Activated B cell treated with CpG ODN at 0.5 μM for 24 hours (primary cell): Measurements from ENCODE around the gene TPM2. TPM values are rescaled to one million over a fixed set of nuclear protein-coding genes. Genes with fewer than 3 reads are reported as not detected.
"Not testable (repeated sequence)": the region's sequence is repeated elsewhere in the genome, so short reads cannot be mapped to it uniquely, and the experiment has no call there.

ENCODE experiments used
- ATAC-seq: fragments of 200-7000 bp; cut with Tn5 transposase; one replicate; pipeline ENCODE4 v1.10.0; 2021; ENCODE audit warnings: low read depth, mild to moderate bottlenecking, moderate library complexity
- CTCF ChIA-PET: fragments of 350-600 bp; sonication (Branson Sonifier 250); formaldehyde crosslinking; loops from one replicate; lab custom pipeline; 2021; ENCODE audit warnings: antibody characterized with exemption; lab: Charles Lee
- POLR2A ChIA-PET: fragments of 350-600 bp; sonication (Branson Sonifier 250); formaldehyde crosslinking; loops from one replicate; lab custom pipeline; 2021; ENCODE audit warnings: antibody characterized with exemption; lab: Charles Lee
- DNase-seq: peaks from one replicate; pipeline ENCODE4 v3.0.0; 2022
- H3K27ac Mint-ChIP-seq: one replicate; pipeline ENCODE4 v1.8.0; 2020; ENCODE audit warnings: mixed read lengths
- H3K27me3 Mint-ChIP-seq: one replicate; pipeline ENCODE4 v1.8.0; 2021; ENCODE audit warnings: mixed read lengths
- H3K36me3 Mint-ChIP-seq: one replicate; pipeline ENCODE4 v1.8.0; 2021; ENCODE audit warnings: low read depth, mixed read lengths
- H3K4me1 Mint-ChIP-seq: one replicate; pipeline ENCODE4 v1.8.0; 2021; ENCODE audit warnings: mixed read lengths
- H3K4me3 Mint-ChIP-seq: one replicate; pipeline ENCODE4 v1.8.0; 2020; ENCODE audit warnings: mild to moderate bottlenecking, mixed read lengths
- H3K9me3 Mint-ChIP-seq: one replicate; pipeline ENCODE4 v1.8.0; 2020; ENCODE audit warnings: mixed read lengths
- CTCF ChIP-seq: fragments of 200-600 bp; IDR thresholded peaks from one replicate; pipeline ENCODE4 v1.8.0; 2022; ENCODE audit warnings: antibody characterized with exemption, mild to moderate bottlenecking
- intact Hi-C: fragments of 100-400 bp; cut with micrococcal nuclease; formaldehyde crosslinking; loops from one replicate; pipeline ENCODE4 v1.15.1; 2024
- total RNA-seq: library from RNA; stranded (reverse); gene quantifications from 2 replicates; pipeline ENCODE4 v1.2.3, GENCODE V29; 2022

TPM2 gene
- total RNA-seq, 1 donor from 2014 or later: 2.0 TPM

GRCh38 chr9:35643046-35643445 is 46.7 kb downstream of the TPM2 start:
- peaks cover 89% of the 10 kb centered on the region for H3K4me1 Mint-ChIP-seq
- intact Hi-C loops: no loop called here
- no peak for TF ChIP-seq CTCF
- no peak for ATAC-seq
- H3K36me3 Mint-ChIP-seq: peaks cover 26% of the 10 kb centered on the region
- ChIA-PET CTCF (interaction anchor here (10.1 kb wide), 1 partner anchor 28 kb away, joined by 162 read pairs; the partner anchor contains the start of gene CD72), POLR2A (interaction anchor here (7.2 to 18.0 kb wide), 2 partner anchors 14 to 28 kb away, joined by 112 to 549 read pairs; partner anchors contain the start of genes CCDC107, CD72 and RMRP)
- H3K27ac Mint-ChIP-seq: peak overlapping the region; percentile 69
- no peaks in the 10 kb centered on the region for H3K9me3 Mint-ChIP-seq
- no peak for DNase-seq
- no peak overlapping the region for H3K4me3 Mint-ChIP-seq
- no peaks in the 10 kb centered on the region for H3K27me3 Mint-ChIP-seq

- peaks cover 25% of the 10 kb centered on the region for H3K36me3 Mint-ChIP-seq
- peaks cover 92% of the 10 kb centered on the region for H3K4me1 Mint-ChIP-seq
- ATAC-seq, H3K9me3 Mint-ChIP-seq, intact Hi-C loops, POLR2A ChIA-PET, H3K27me3 Mint-ChIP-seq, DNase-seq: not testable (repeated sequence)
- peak overlapping the region; percentile 51 for H3K4me3 Mint-ChIP-seq
- H3K27ac Mint-ChIP-seq: peak overlapping the region; percentile 85
- CTCF ChIA-PET: interaction anchor here (1.3 to 2.9 kb wide), 2 partner anchors 23 to 25 kb away, joined by 4 to 8 read pairs; no protein-coding TSS in a partner anchor
Observed at GRCh38 chr9:35641478-35641877, 48.2 kb downstream of the TPM2 start.

DNA sequence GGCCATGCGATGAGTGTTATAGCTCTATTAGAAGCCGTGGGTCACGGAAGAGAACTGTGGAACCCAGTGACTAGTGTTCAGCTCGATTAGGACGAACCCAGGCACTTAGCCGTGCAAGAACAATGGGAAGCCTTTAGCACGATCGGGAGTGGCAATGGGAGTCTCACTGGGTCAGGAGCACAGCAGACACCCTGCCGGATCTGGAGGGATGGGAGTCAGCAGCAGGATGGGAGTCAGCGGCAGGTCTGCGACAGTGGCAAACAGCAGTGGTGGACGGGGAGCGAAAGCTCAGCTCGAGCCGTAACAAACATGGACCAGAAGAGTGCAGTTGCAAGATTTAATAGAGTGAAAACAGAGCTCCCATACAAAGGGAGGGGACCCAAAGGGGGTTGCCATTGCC is 49.3 kb downstream of the TPM2 start:
- ATAC-seq, intact Hi-C loops, H3K27me3 Mint-ChIP-seq, H3K4me3 Mint-ChIP-seq, DNase-seq, H3K9me3 Mint-ChIP-seq: not testable (repeated sequence)
- peak overlapping the region; percentile 41 for H3K27ac Mint-ChIP-seq
- ChIA-PET CTCF (interaction anchor here (1.2 to 2.9 kb wide), 6 partner anchors 15 to 29 kb away, joined by 3 to 8 read pairs (median 4); partner anchors contain the start of gene CCDC107), POLR2A (interaction anchor here (0.6 to 3.4 kb wide), 5 partner anchors 10 to 91 kb away, joined by 3 to 55 read pairs (median 7); partner anchors contain the start of genes CCDC107, CD72, CREB3 and RMRP)
- H3K4me1 Mint-ChIP-seq: peaks cover 92% of the 10 kb centered on the region
- peaks cover 20% of the 10 kb centered on the region for H3K36me3 Mint-ChIP-seq

GRCh38 chr9:35639631-35640030 is 50.1 kb downstream of the TPM2 start:
- no peak for ATAC-seq

DNA sequence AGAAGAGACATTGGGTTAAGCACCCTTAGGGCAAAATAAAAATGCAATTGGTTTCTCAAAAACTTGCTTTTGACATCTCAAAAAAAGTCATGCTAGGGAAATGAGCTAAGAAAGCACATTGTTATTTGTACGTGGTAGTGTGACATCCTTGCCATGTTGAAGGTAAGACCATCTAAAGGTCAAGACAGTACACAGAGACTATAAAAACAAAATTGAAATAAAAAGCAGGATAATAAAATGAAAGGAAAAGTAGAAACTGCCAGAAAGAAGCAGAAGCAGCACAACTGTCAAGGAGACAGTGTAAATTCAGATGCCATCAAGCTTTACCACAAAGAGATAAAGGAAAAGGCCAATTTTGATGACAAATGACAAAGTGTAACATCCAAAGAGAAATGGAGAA is 50.5 kb downstream of the TPM2 start:
- H3K9me3 Mint-ChIP-seq, ATAC-seq, intact Hi-C loops, DNase-seq, H3K27me3 Mint-ChIP-seq: not testable (repeated sequence)
- POLR2A ChIA-PET: interaction anchor here (0.7 to 3.4 kb wide), 7 partner anchors 11 to 205 kb away, joined by 3 to 55 read pairs (median 7); partner anchors contain the start of genes CCDC107, CD72, CREB3 and RMRP
- Mint-ChIP-seq H3K4me1 (peaks cover 92% of the 10 kb centered on the region), H3K36me3 (peaks cover 14% of the 10 kb centered on the region), H3K4me3 (peak overlapping the region; percentile 45), H3K27ac (peak overlapping the region; percentile 94)
- CTCF ChIA-PET: interaction anchor here (0.7 to 2.9 kb wide), 4 partner anchors 19 to 104 kb away, joined by 3 to 8 read pairs (median 4); partner anchors contain the start of gene CCDC107

More at GRCh38 chr9:35639631-35640030, 50.1 kb downstream of the TPM2 start:
- intact Hi-C loops: no loop called here
- Mint-ChIP-seq H3K4me3 (peak overlapping the region; percentile 45), H3K9me3 (no peaks in the 10 kb centered on the region), H3K36me3 (peaks cover 18% of the 10 kb centered on the region), H3K27me3 (no peaks in the 10 kb centered on the region), H3K27ac (peak overlapping the region; percentile 94), H3K4me1 (peaks cover 92% of the 10 kb centered on the region)
- ChIA-PET POLR2A (interaction anchor here (1.2 to 3.4 kb wide), 5 partner anchors 11 to 92 kb away, joined by 3 to 55 read pairs (median 7); partner anchors contain the start of genes CCDC107, CD72, CREB3 and RMRP), CTCF (interaction anchor here (0.7 to 2.9 kb wide), 7 partner anchors 14 to 103 kb away, joined by 3 to 8 read pairs (median 3); partner anchors contain the start of gene CCDC107)
- no peak for DNase-seq
- TF ChIP-seq CTCF: no peak

GRCh38 chr9:35638751-35639150 is 51.0 kb downstream of the TPM2 start:
- ChIA-PET POLR2A (interaction anchor here (0.7 to 3.4 kb wide), 7 partner anchors 9 to 206 kb away, joined by 3 to 55 read pairs (median 7); partner anchors contain the start of genes CCDC107, CD72, CREB3 and RMRP), CTCF (interaction anchor here (0.7 to 2.9 kb wide), 5 partner anchors 8 to 104 kb away, joined by 3 to 8 read pairs (median 5); partner anchors contain the start of gene CCDC107)
- H3K9me3 Mint-ChIP-seq, DNase-seq, H3K27me3 Mint-ChIP-seq, ATAC-seq, intact Hi-C loops: not testable (repeated sequence)
- peaks cover 97% of the 10 kb centered on the region for H3K4me1 Mint-ChIP-seq
- peaks cover 14% of the 10 kb centered on the region for H3K36me3 Mint-ChIP-seq
- peak overlapping the region; percentile 94 for H3K27ac Mint-ChIP-seq
- peak overlapping the region; percentile 50 for H3K4me3 Mint-ChIP-seq

- H3K9me3 Mint-ChIP-seq, DNase-seq, ATAC-seq, H3K27me3 Mint-ChIP-seq, intact Hi-C loops, H3K36me3 Mint-ChIP-seq: not testable (repeated sequence)
- POLR2A ChIA-PET: interaction anchor here (1.1 to 3.4 kb wide), 3 partner anchors 8 to 21 kb away, joined by 3 to 55 read pairs (median 12); partner anchors contain the start of genes CCDC107, CD72 and RMRP
- CTCF ChIA-PET: interaction anchor here (1.1 kb wide), 1 partner anchor 9 kb away, joined by 6 read pairs; no protein-coding TSS in a partner anchor
- Mint-ChIP-seq H3K4me3 (peak overlapping the region; percentile 20), H3K27ac (peak overlapping the region; percentile 94), H3K4me1 (peaks cover 91% of the 10 kb centered on the region)
Observed at GRCh38 chr9:35637427-35637955, 52.2 kb downstream of the TPM2 start.

GRCh38 chr9:35636877-35637246 is 52.9 kb downstream of the TPM2 start:
- not testable (repeated sequence) for H3K36me3 Mint-ChIP-seq, DNase-seq, H3K27me3 Mint-ChIP-seq, H3K9me3 Mint-ChIP-seq, ATAC-seq
- H3K27ac Mint-ChIP-seq: peak overlapping the region; percentile 94
- CTCF ChIA-PET: interaction anchor here (1.3 to 1.9 kb wide), 2 partner anchors 9 to 24 kb away, joined by 4 to 6 read pairs; no protein-coding TSS in a partner anchor
- H3K4me3 Mint-ChIP-seq: peak overlapping the region; percentile 28
- peaks cover 85% of the 10 kb centered on the region for H3K4me1 Mint-ChIP-seq
- POLR2A ChIA-PET: interaction anchor here (0.5 to 3.3 kb wide), 6 partner anchors 9 to 177 kb away, joined by 3 to 96 read pairs (median 4); partner anchors contain the start of genes CD72 and HINT2
- intact Hi-C loops: loop anchor here (1.0 kb wide), 3 partner anchors 18 to 33 kb away; no protein-coding TSS in a partner anchor
